H1 (cell line): ENCODE measurements around the gene CREG2. TPM values are rescaled to one million over a fixed set of nuclear protein-coding genes. Genes with fewer than 3 reads are reported as not detected.

Source experiments
- CTCF ChIA-PET: fragments of 300-600 bp; sonication (Branson Sonifier 250); formaldehyde crosslinking; loops from one replicate; lab custom pipeline; 2021; ENCODE audit not compliant: partially characterized antibody; lab: Charles Lee
- POLR2A ChIA-PET: fragments of 300-600 bp; sonication (Branson Sonifier 250); formaldehyde crosslinking; loops from one replicate; lab custom pipeline; 2021; ENCODE audit warnings: inconsistent platforms; ENCODE audit not compliant: partially characterized antibody; lab: Charles Lee
- DNase-seq, 2 experiments: peaks; one replicate each; pipeline versions ENCODE4 v3.0.0 to v3.0.0-alpha.2; 2010 to 2022; ENCODE audit warnings: low spot score in 2 of 2, low read depth in 1 of 2, mixed read lengths in 1 of 2
- FAIRE-seq: peaks from 2 replicates; lab custom pipeline; 2011; peaks lifted over from hg19 to GRCh38; lab: Jason Lieb, UNC
- H2AFZ ChIP-seq: 2 replicates; pipeline ENCODE4 v1.8.1; 2012; ENCODE audit warnings: low read length, inconsistent platforms
- H2AK5ac ChIP-seq: 2 replicates; pipeline ENCODE4 v1.6.1; 2013; ENCODE audit warnings: low read depth, low read length
- H2BK120ac ChIP-seq: replicated peaks from 2 replicates; pipeline ENCODE3; 2013; ENCODE audit warnings: low read depth, low read length, inconsistent platforms
- H2BK12ac ChIP-seq: 2 replicates; pipeline ENCODE4 v1.6.1; 2013; ENCODE audit warnings: low read depth, low read length
- H2BK15ac ChIP-seq: 2 replicates; pipeline ENCODE4 v1.6.1; 2013; ENCODE audit warnings: low read length
- H2BK20ac ChIP-seq: 2 replicates; pipeline ENCODE4 v1.6.1; 2013; ENCODE audit warnings: low read length
- H2BK5ac ChIP-seq: 2 replicates; pipeline ENCODE4 v1.6.1; 2013; ENCODE audit warnings: low read depth, low read length
- H3K14ac ChIP-seq: 2 replicates; pipeline ENCODE4 v1.6.1; 2013; ENCODE audit warnings: inconsistent platforms; ENCODE audit not compliant: insufficient read length
- H3K18ac ChIP-seq: 2 replicates; pipeline ENCODE4 v1.6.1; 2013; ENCODE audit warnings: low read length; ENCODE audit errors: extremely low read depth
- H3K23ac ChIP-seq: 2 replicates; pipeline ENCODE4 v1.6.1; 2013; ENCODE audit warnings: inconsistent platforms; ENCODE audit not compliant: insufficient read length
- H3K23me2 ChIP-seq: 2 replicates; pipeline ENCODE4 v1.6.1; 2013; ENCODE audit warnings: low read depth, low read length
- H3K27ac ChIP-seq: 2 replicates; pipeline ENCODE4 v1.6.1; 2011; ENCODE audit warnings: low read depth, low read length, inconsistent platforms
- H3K27me3 ChIP-seq, 4 experiments: replicated peaks in 1 of 4; 1 replicate in 1 of 4; 2 replicates in 3 of 4; pipeline versions ENCODE4 v1.6.1 to v1.8.1; 2011 to 2013; ENCODE audit warnings: low read length in 3 of 4, mild to moderate bottlenecking in 3 of 4, inconsistent platforms in 2 of 4, mixed read lengths in 2 of 4, moderate library complexity in 1 of 4; ENCODE audit not compliant: control insufficient read depth in 3 of 4, insufficient read depth in 3 of 4; ENCODE audit errors: extremely low read depth in 1 of 4
- H3K36me3 ChIP-seq, 4 experiments: 2 replicates each; pipeline versions ENCODE4 v1.6.1 to v1.8.1; 2011 to 2013; ENCODE audit warnings: mild to moderate bottlenecking in 4 of 4, low read length in 3 of 4, moderate library complexity in 2 of 4, control low read depth in 1 of 4, inconsistent platforms in 1 of 4; ENCODE audit not compliant: insufficient read depth in 4 of 4, control insufficient read depth in 2 of 4
- H3K4ac ChIP-seq: replicated peaks from 2 replicates; pipeline ENCODE3; 2013; ENCODE audit warnings: low read length, low read depth, mixed read lengths, inconsistent platforms; ENCODE audit not compliant: insufficient read length
- H3K4me1 ChIP-seq, 4 experiments: replicated peaks in 1 of 4; 1 replicate in 1 of 4; 2 replicates in 3 of 4; pipeline versions ENCODE4 v1.6.1 to v1.8.1; 2011 to 2013; ENCODE audit warnings: low read length in 3 of 4, inconsistent platforms in 2 of 4, mixed read lengths in 1 of 4; ENCODE audit not compliant: insufficient read depth in 4 of 4, control insufficient read depth in 3 of 4
- H3K4me2 ChIP-seq, 2 experiments: 2 replicates each; pipeline versions ENCODE4 v1.6.1 to v1.8.1; 2011 to 2013; ENCODE audit warnings: low read depth in 2 of 2, low read length in 2 of 2, control low read depth in 1 of 2, inconsistent platforms in 1 of 2, mild to moderate bottlenecking in 1 of 2; ENCODE audit not compliant: insufficient read depth in 1 of 2
- H3K4me3 ChIP-seq, 4 experiments: fragments of 200-600, 300-600 bp in 1 of 4; sonication (generic), shearing (Covaris generic), sonication (Bioruptor Twin) in 1 of 4; 2 replicates each; pipeline versions ENCODE4 v1.5.1 to v1.8.1; 2011 to 2016; ENCODE audit warnings: low read length in 4 of 4, low read depth in 3 of 4, control low read depth in 2 of 4, inconsistent platforms in 2 of 4, mild to moderate bottlenecking in 2 of 4, mixed read lengths in 1 of 4, moderate library complexity in 1 of 4; ENCODE audit not compliant: insufficient read depth in 2 of 4; ENCODE audit errors: extremely low read depth in 1 of 4
- H3K56ac ChIP-seq: replicated peaks from 2 replicates; pipeline ENCODE3; 2013; ENCODE audit warnings: low read depth, mild to moderate bottlenecking, mixed read lengths, low read length, inconsistent platforms; ENCODE audit not compliant: insufficient read length
- H3K79me1 ChIP-seq: 2 replicates; pipeline ENCODE4 v1.6.1; 2013; ENCODE audit warnings: low read depth, low read length, control low read depth
- H3K79me2 ChIP-seq, 2 experiments: 2 replicates each; pipeline versions ENCODE4 v1.6.1 to v1.8.1; 2012 to 2013; ENCODE audit warnings: low read length in 2 of 2, mild to moderate bottlenecking in 2 of 2, inconsistent platforms in 1 of 2; ENCODE audit not compliant: insufficient read depth in 2 of 2, control insufficient read depth in 1 of 2
- H3K9ac ChIP-seq, 4 experiments: replicated peaks in 1 of 4; 1 replicate in 1 of 4; 2 replicates in 3 of 4; pipeline versions ENCODE4 v1.6.1 to v1.8.1; 2011 to 2013; ENCODE audit warnings: low read depth in 3 of 4, low read length in 3 of 4, control low read depth in 2 of 4, mild to moderate bottlenecking in 2 of 4, moderate library complexity in 2 of 4, inconsistent platforms in 1 of 4; ENCODE audit errors: extremely low read depth in 1 of 4
- H3K9me3 ChIP-seq, 2 experiments: 2 replicates each; pipeline versions ENCODE4 v1.6.1 to v1.8.1; 2012 to 2013; ENCODE audit warnings: mild to moderate bottlenecking in 2 of 2, moderate library complexity in 2 of 2, control low read depth in 1 of 2, inconsistent platforms in 1 of 2, low read depth in 1 of 2, low read length in 1 of 2, mixed read lengths in 1 of 2; ENCODE audit not compliant: insufficient read depth in 2 of 2
- H4K20me1 ChIP-seq, 2 experiments: replicated peaks in 1 of 2; 2 replicates each; pipeline versions ENCODE3 to v1.8.1; 2011 to 2013; ENCODE audit warnings: inconsistent platforms in 2 of 2, low read length in 2 of 2, mild to moderate bottlenecking in 1 of 2; ENCODE audit not compliant: insufficient read depth in 2 of 2, control insufficient read depth in 1 of 2
- H4K5ac ChIP-seq: 2 replicates; pipeline ENCODE4 v1.6.1; 2013; ENCODE audit warnings: low read length, low read depth, mixed read lengths, inconsistent platforms; ENCODE audit not compliant: insufficient read length
- H4K8ac ChIP-seq: 2 replicates; pipeline ENCODE4 v1.8.0; 2013; ENCODE audit warnings: mild to moderate bottlenecking, moderate library complexity, low read length, inconsistent platforms; ENCODE audit not compliant: insufficient read depth; ENCODE audit errors: extremely low read depth
- H4K91ac ChIP-seq: replicated peaks from 2 replicates; pipeline ENCODE3; 2013; ENCODE audit warnings: low read length, mixed read lengths, inconsistent platforms; ENCODE audit not compliant: insufficient read length
- ASH2L ChIP-seq: fragments of 200-600, 300-600 bp; sonication (generic); IDR thresholded peaks from one replicate; pipeline ENCODE4 v1.7.1; 2017; ENCODE audit warnings: low read length
- CHD1 ChIP-seq: IDR thresholded peaks from 2 replicates; pipeline ENCODE4 v1.6.1; 2012; ENCODE audit warnings: low read depth, low read length, improper control_type of control experiment
- CREB1 ChIP-seq: IDR thresholded peaks from 2 replicates; pipeline ENCODE4 v1.6.1; 2012; ENCODE audit warnings: inconsistent platforms
- POLR2AphosphoS5 ChIP-seq: IDR thresholded peaks from 2 replicates; pipeline ENCODE4 v1.6.1; 2011; ENCODE audit warnings: low read depth, low read length
- RBBP5 ChIP-seq: IDR thresholded peaks from 2 replicates; pipeline ENCODE4 v1.7.1; 2012; ENCODE audit warnings: low read depth, mild to moderate bottlenecking, inconsistent platforms, low read length, moderate library complexity, borderline replicate concordance
- RFX5 ChIP-seq: IDR thresholded peaks from 2 replicates; pipeline ENCODE4 v1.6.1; 2011; ENCODE audit warnings: low read depth, low read length, improper control_type of control experiment, borderline replicate concordance
- SP1 ChIP-seq: IDR thresholded peaks from 2 replicates; pipeline ENCODE4 v1.6.1; 2011; ENCODE audit warnings: low read depth, low read length
- SUZ12 ChIP-seq: fragments of 200-600 bp; sonication (generic); IDR thresholded peaks from 2 replicates; pipeline ENCODE4 v1.6.1; 2012; ENCODE audit warnings: mild to moderate bottlenecking, inconsistent platforms, low read length, moderate library complexity, mixed read lengths
- WGBS, 2 experiments: shearing (Covaris generic) in 1 of 2; methylation state at CpG; one replicate each; pipeline versions ENCODE4 v1.1.6 to v1.1.7; 2013 to 2015; ENCODE audit warnings: low lambda C conversion rate in 2 of 2, mixed read lengths in 2 of 2, inconsistent platforms in 1 of 2, low coverage in 1 of 2, missing lambda C conversion rate in 1 of 2; ENCODE audit not compliant: insufficient replicate concordance in 2 of 2, insufficient coverage in 1 of 2, insufficient read length in 1 of 2; ENCODE audit errors: extremely low coverage in 1 of 2, missing lambda C conversion rate in 1 of 2; 5-methylcytosine and 5-hydroxymethylcytosine counted together
- polyA plus RNA-seq, 7 experiments: library from polyadenylated mRNA; depleted of rRNA in 3 of 7; stranded (reverse) in 5 of 7; unstranded in 2 of 7; fragments of >200 nt in 5 of 7; fragments of 200-250 nt in 2 of 7; gene quantifications; 1 replicate in 5 of 7; 2 replicates in 1 of 7; 4 replicates in 1 of 7; pipeline versions ENCODE4 v1.2.1 to v1.2.3, GENCODE V29; 2011 to 2013; ENCODE audit warnings: missing spikeins in 2 of 7, mixed read lengths in 2 of 7
- total RNA-seq: library from RNA; stranded (reverse); fragmentation: NEBNext Ultra II Directional; extraction: Animal tissue kit (Norgen Biotek cat#: 25700); gene quantifications from 2 replicates; pipeline ENCODE4 v1.2.1, GENCODE V29; 2021

The CREG2 gene
- total and polyA plus RNA-seq, 2 of the 8 experiments (the other 6 are each of a cell fraction or from before 2014, with no cell fraction given) = 2.0 to 2.2 TPM

DNA sequence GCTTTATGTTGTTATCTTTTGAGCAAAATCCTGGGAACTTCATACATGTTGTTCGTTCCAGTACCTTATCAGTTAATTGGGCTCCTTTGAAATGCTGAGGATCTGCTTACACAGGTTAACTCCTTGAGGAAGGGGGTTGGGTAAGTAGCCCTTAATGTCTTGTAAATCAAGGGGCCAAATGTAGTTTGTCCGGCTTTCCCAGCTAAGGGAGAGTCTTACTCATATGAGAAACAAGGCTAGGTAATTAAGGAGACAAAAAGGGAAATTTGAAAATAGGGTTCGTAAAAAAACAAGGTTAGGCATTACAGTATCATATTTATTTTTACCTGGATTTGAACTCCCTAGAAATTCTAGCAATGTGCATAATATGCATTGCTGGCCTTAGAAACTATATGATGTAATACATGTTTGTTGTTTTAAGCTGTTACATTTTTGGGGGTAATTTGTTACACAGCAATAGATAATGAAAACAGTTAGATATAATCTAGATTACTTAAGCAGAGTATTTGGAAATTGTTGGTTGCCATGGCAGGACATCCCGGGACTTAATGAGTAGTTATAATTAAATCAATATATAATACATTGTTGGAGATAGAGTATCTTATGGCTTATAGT is 47.9 kb downstream of the CREG2 start:
- CTCF ChIA-PET = interaction anchor here (0.8 to 5.2 kb wide), 5 partner anchors 9 to 87 kb away, joined by 3 to 48 read pairs (median 3); partner anchors contain the start of gene CREG2
- 40% methylated on average over 4 of the region's 4 CpGs; no CpG with 5 or more reads in 1 of the 2 experiments for WGBS, 2 experiments

More for the DNA sequence above, 47.9 kb downstream of the CREG2 start:
- TF ChIP-seq RBBP5 = no peak
- TF ChIP-seq CHD1 = no peak
- TF ChIP-seq SUZ12 = no peak
- TF ChIP-seq ASH2L = peak; percentile 25
- no peak for TF ChIP-seq POLR2AphosphoS5
- peak; percentile 49; the same call in 1 of the 2 replicates for TF ChIP-seq SP1
- no peak for TF ChIP-seq RFX5
- no peak for TF ChIP-seq CREB1
- TF ChIP-seq, all 59 proteins: peak for 2
- H3K36me3 ChIP-seq = no peaks in the 10 kb centered on the region
- H2BK20ac ChIP-seq = no peak overlapping the region
- peak overlapping the region; percentile 49 to 55; a peak in 3 of 4 replicates for H3K4me2 ChIP-seq
- H2BK5ac ChIP-seq = peak overlapping the region; percentile 80; the same call in 1 of the 2 replicates
- POLR2A ChIA-PET = interaction anchor here (0.6 kb wide), 1 partner anchor 70 kb away, joined by 3 read pairs; no protein-coding TSS in a partner anchor
- H2BK12ac ChIP-seq = 0 out of 2 replicates have a peak overlapping the region, but pooled peaks have one; percentile 94
- H3K27ac ChIP-seq = no peak overlapping the region
- H3K27me3 ChIP-seq = no peaks in the 10 kb centered on the region
- H3K23ac ChIP-seq = no peak overlapping the region
- H3K4me1 ChIP-seq = peaks cover 7 to 16% (median 12%) of the 10 kb centered on the region in 4 experiments
- no peaks in the 10 kb centered on the region for H4K20me1 ChIP-seq
- no peaks in the 10 kb centered on the region for H3K79me2 ChIP-seq
- H3K14ac ChIP-seq = no peak overlapping the region
- H4K5ac ChIP-seq = no peak overlapping the region
- H2AFZ ChIP-seq = no peak overlapping the region
- no peak overlapping the region for H3K9ac ChIP-seq
- no peak overlapping the region for H3K56ac ChIP-seq
- FAIRE-seq (peak; percentile 19), DNase-seq (no peak)
- H2BK15ac ChIP-seq = no peak overlapping the region
- no peaks in the 10 kb centered on the region for H3K79me1 ChIP-seq
- peak overlapping the region in 1 of 4 experiments; percentile 37; a peak in 1 of 8 replicates for H3K4me3 ChIP-seq
- H3K4ac ChIP-seq = no peak overlapping the region
- H2BK120ac ChIP-seq = no peak overlapping the region
- H4K91ac ChIP-seq = no peak overlapping the region
- H4K8ac ChIP-seq = no peak overlapping the region
- no peaks in the 10 kb centered on the region; a peak in 1 of 4 replicates for H3K9me3 ChIP-seq
- no peak overlapping the region for H2AK5ac ChIP-seq
- H3K18ac ChIP-seq = no peak overlapping the region; the same call in 1 of the 2 replicates
- no peaks in the 10 kb centered on the region for H3K23me2 ChIP-seq
